HepG2 (cell line): Measurements from ENCODE around the gene B9D2. TPM values are rescaled to one million over a fixed set of nuclear protein-coding genes. Genes with fewer than 3 reads are reported as not detected.
A peak's percentile ranks its signal among the peaks of the same experiment; 100 is the strongest.

Source experiments
- CENPX ChIP-seq: sonication (generic); formaldehyde crosslinking; IDR thresholded peaks from 2 replicates; pipeline ENCODE4 v1.9.0; 2021; ENCODE audit warnings: mild to moderate bottlenecking, missing genetic modification reagents, moderate library complexity
- CSRNP1 ChIP-seq: sonication (generic); formaldehyde crosslinking; IDR thresholded peaks from 2 replicates; pipeline ENCODE4 v1.8.1; 2023; ENCODE audit warnings: mild to moderate bottlenecking, missing genetic modification reagents
- DMAP1 ChIP-seq: IDR thresholded peaks from 2 replicates; pipeline ENCODE4 v1.6.1; 2016
- DZIP1 ChIP-seq: sonication (generic); formaldehyde crosslinking; IDR thresholded peaks from 2 replicates; pipeline ENCODE4 v1.5.0; 2020; ENCODE audit warnings: mild to moderate bottlenecking, missing genetic modification reagents
- ELF1 ChIP-seq: sonication (generic); formaldehyde crosslinking; IDR thresholded peaks from 2 replicates; pipeline ENCODE4 v1.4.0; 2020; ENCODE audit warnings: missing genetic modification reagents
- HMGA1 ChIP-seq: sonication (generic); formaldehyde crosslinking; conservative IDR thresholded peaks from 2 replicates; pipeline ENCODE4 v1.4.0; 2020; ENCODE audit warnings: missing genetic modification reagents
- KDM2A ChIP-seq: sonication (generic); formaldehyde crosslinking; IDR thresholded peaks from 2 replicates; pipeline ENCODE4 v1.4.0; 2020; ENCODE audit warnings: low read depth, missing genetic modification reagents, borderline replicate concordance
- KLF16 ChIP-seq, 2 experiments: sonication (generic) in 1 of 2; formaldehyde crosslinking in 1 of 2; IDR thresholded peaks; 2 replicates each; pipeline versions ENCODE4 v1.6.1 to v1.8.0; 2016 to 2023; ENCODE audit warnings: missing genetic modification reagents in 2 of 2, missing compliant biosample characterization in 1 of 2
- MEIS1 ChIP-seq: sonication (generic); formaldehyde crosslinking; IDR thresholded peaks from 2 replicates; pipeline ENCODE4 v1.9.0; 2021; ENCODE audit warnings: mild to moderate bottlenecking, missing genetic modification reagents, moderate library complexity, borderline replicate concordance
- PAWR ChIP-seq: sonication (generic); formaldehyde crosslinking; IDR thresholded peaks from 2 replicates; pipeline ENCODE4 v1.4.0; 2020; ENCODE audit warnings: missing genetic modification reagents, mild to moderate bottlenecking, borderline replicate concordance
- POGZ ChIP-seq: sonication (generic); formaldehyde crosslinking; IDR thresholded peaks from 2 replicates; pipeline ENCODE4 v1.4.0; 2020; ENCODE audit warnings: mild to moderate bottlenecking, missing genetic modification reagents
- SYNCRIP ChIP-seq: fragments of 200-400 bp; formaldehyde crosslinking; IDR thresholded peaks from 2 replicates; pipeline ENCODE4 v1.6.1; 2018; ENCODE audit warnings: mild to moderate bottlenecking, low read depth, low read length; ENCODE audit not compliant: insufficient read depth
- TBX3 ChIP-seq: fragments of 450-650 bp; IDR thresholded peaks from 2 replicates; pipeline ENCODE4 v1.6.1; 2017; ENCODE audit warnings: antibody characterized with exemption, mild to moderate bottlenecking, inconsistent platforms, borderline replicate concordance
- THAP11 ChIP-seq: IDR thresholded peaks from 2 replicates; pipeline ENCODE4 v1.6.1; 2016; ENCODE audit warnings: missing biosample characterization, missing genetic modification reagents
- ZFP91 ChIP-seq: sonication (generic); formaldehyde crosslinking; IDR thresholded peaks from 2 replicates; pipeline ENCODE4 v1.9.0; 2022; ENCODE audit warnings: missing genetic modification reagents, mild to moderate bottlenecking, borderline replicate concordance
- ZNF180 ChIP-seq: sonication (generic); formaldehyde crosslinking; IDR thresholded peaks from 2 replicates; pipeline ENCODE4 v1.4.0; 2020; ENCODE audit warnings: low read depth, missing genetic modification reagents, borderline replicate concordance
- ZNF230 ChIP-seq: sonication (generic); formaldehyde crosslinking; IDR thresholded peaks from 2 replicates; pipeline ENCODE4 v1.4.0; 2020; ENCODE audit warnings: mild to moderate bottlenecking, missing genetic modification reagents
- ZNF3 ChIP-seq: IDR thresholded peaks from 2 replicates; pipeline ENCODE4 v1.7.0; 2017; ENCODE audit warnings: inconsistent platforms
- ZNF737 ChIP-seq: sonication (generic); formaldehyde crosslinking; IDR thresholded peaks from 2 replicates; pipeline ENCODE4 v1.5.0; 2020; ENCODE audit warnings: missing genetic modification reagents, mild to moderate bottlenecking, borderline replicate concordance
- ZNF747 ChIP-seq: sonication (generic); formaldehyde crosslinking; IDR thresholded peaks from 2 replicates; pipeline ENCODE4 v1.8.1; 2023; ENCODE audit warnings: missing genetic modification reagents, mild to moderate bottlenecking, borderline replicate concordance
- ZNF891 ChIP-seq: sonication (generic); formaldehyde crosslinking; IDR thresholded peaks from 2 replicates; pipeline ENCODE4 v1.5.0; 2020; ENCODE audit warnings: mild to moderate bottlenecking, missing genetic modification reagents
- polyA plus RNA-seq, 8 experiments: library from polyadenylated mRNA; depleted of rRNA in 3 of 8; stranded (reverse) in 7 of 8; unstranded in 1 of 8; fragments of >200 nt; fragmentation: Illumina TruSeq in 4 of 8; extraction: Trizol in 4 of 8; gene quantifications; 2 replicates each; pipeline versions ENCODE4 v1.2.1 to v1.2.3, GENCODE V29; 2011 to 2016; ENCODE audit warnings: low read depth in 4 of 8, missing spikeins in 1 of 8, mixed read lengths in 1 of 8; ENCODE audit not compliant: insufficient read depth in 1 of 8
- total RNA-seq, 5 experiments: library from RNA; depleted of rRNA; stranded (reverse); fragments of >200 nt; fragmentation: Illumina TruSeq; extraction: Trizol; gene quantifications; 2 replicates each; pipeline ENCODE4 v1.2.3, GENCODE V29; 2016; ENCODE audit warnings: low read depth in 1 of 5
- TF ChIP-seq, protein P1 (sequence below): sonication (generic); formaldehyde crosslinking; IDR thresholded peaks from 2 replicates; pipeline ENCODE4 v1.4.0; 2020; ENCODE audit warnings: missing genetic modification reagents

The B9D2 gene
- total and polyA plus RNA-seq, 2 of the 13 experiments (the other 11 are each of a cell fraction or from before 2014, with no cell fraction given): 3.1 to 4.4 TPM

DNA sequence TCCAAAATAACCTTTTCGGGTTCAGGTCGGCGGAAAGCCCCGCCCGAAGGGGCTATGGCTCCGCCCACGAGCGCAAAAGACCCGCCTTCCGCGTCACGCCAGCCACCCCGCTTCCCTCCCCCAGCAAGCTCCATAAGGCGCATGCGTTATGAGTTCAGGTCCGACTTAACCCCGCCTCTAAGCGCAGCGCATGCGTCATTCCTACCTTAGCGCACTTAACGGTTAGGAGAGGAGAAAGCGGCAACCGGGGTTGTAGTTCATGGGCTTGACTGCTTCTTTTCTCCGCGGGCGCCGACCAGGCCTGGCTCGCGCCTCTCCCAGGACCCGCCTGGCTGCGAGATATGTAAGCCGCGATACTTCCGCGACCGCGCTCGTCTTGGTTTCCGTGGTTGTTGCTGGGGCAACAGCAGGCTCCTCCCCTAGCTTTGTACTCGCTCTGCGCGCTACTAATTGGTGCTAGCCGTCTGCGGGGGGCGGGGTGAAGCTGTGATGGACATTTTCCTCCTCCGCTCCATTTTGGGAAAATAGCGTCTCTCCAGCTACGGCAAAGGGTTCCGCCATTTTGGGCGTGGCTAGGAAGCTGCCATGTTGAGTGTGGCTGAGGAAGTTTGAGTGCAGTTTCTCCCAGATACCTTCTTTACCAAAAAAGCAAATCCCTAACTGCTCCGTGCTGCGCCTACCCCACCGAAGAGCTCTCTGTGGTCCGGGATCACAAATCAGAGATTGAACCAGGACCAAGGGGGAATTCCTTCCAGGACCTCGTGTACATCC lies at the start of gene B9D2 (continued):
- TF ChIP-seq, protein P1, sequence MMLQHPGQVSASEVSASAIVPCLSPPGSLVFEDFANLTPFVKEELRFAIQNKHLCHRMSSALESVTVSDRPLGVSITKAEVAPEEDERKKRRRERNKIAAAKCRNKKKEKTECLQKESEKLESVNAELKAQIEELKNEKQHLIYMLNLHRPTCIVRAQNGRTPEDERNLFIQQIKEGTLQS: no peak
- TF ChIP-seq CSRNP1 (no peak), ZNF747 (CRISPR knock-in tag) (no peak), HMGA1 (CRISPR knock-in tag) (no peak), POGZ (peak; percentile 47; the same call in 1 of the 2 replicates), ZNF230 (CRISPR knock-in tag) (peak; percentile 56; the same call in 1 of the 2 replicates), KLF16 (CRISPR knock-in tag; IDR thresholded peaks at IDR 0.05) (peak in 1 of 2 experiments; percentile 21; a peak in 1 of 4 replicates), ELF1 (peak; percentile 67), ZFP91 (peak; percentile 81; the same call in 1 of the 2 replicates), DMAP1 (peak; percentile 75), PAWR (CRISPR knock-in tag) (no peak), TBX3 (no peak), MEIS1 (no peak), ZNF180 (CRISPR knock-in tag) (no peak), CENPX (CRISPR knock-in tag) (no peak), ZNF891 (CRISPR knock-in tag) (no peak), ZNF3 (no peak), DZIP1 (CRISPR knock-in tag) (no peak), THAP11 (peak; percentile 78; the same call in 1 of the 2 replicates), SYNCRIP (no peak), KDM2A (CRISPR knock-in tag) (peak; percentile 33; the same call in 1 of the 2 replicates), ZNF737 (CRISPR knock-in tag) (no peak)
